Measurements from ENCODE around the gene LMF2.

- TF ChIP-seq, protein P1, sequence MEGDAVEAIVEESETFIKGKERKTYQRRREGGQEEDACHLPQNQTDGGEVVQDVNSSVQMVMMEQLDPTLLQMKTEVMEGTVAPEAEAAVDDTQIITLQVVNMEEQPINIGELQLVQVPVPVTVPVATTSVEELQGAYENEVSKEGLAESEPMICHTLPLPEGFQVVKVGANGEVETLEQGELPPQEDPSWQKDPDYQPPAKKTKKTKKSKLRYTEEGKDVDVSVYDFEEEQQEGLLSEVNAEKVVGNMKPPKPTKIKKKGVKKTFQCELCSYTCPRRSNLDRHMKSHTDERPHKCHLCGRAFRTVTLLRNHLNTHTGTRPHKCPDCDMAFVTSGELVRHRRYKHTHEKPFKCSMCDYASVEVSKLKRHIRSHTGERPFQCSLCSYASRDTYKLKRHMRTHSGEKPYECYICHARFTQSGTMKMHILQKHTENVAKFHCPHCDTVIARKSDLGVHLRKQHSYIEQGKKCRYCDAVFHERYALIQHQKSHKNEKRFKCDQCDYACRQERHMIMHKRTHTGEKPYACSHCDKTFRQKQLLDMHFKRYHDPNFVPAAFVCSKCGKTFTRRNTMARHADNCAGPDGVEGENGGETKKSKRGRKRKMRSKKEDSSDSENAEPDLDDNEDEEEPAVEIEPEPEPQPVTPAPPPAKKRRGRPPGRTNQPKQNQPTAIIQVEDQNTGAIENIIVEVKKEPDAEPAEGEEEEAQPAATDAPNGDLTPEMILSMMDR (IDR thresholded peaks at IDR 0.05) = peak in 3 of 6 experiments; percentile 10 to 42 (median 17)
- TF ChIP-seq POLR2A (IDR thresholded peaks at IDR 0.05) = peak in 3 of 4 donors; percentile 76 to 94 (median 86)
These were observed 736 bp upstream of the LMF2 start, which contains the start of gene NCAPH2 for GRCh38 chr22:50507991-50508884.

Measured in esophagus squamous epithelium (tissue), 4 donors.